ENCODE data around the gene DDIT3. TPM values are rescaled to one million over a fixed set of nuclear protein-coding genes. Genes with fewer than 3 reads are reported as not detected.

DDIT3 gene
- total RNA-seq, 1 experiment from 2014 or later = 84.7 TPM

DNA sequence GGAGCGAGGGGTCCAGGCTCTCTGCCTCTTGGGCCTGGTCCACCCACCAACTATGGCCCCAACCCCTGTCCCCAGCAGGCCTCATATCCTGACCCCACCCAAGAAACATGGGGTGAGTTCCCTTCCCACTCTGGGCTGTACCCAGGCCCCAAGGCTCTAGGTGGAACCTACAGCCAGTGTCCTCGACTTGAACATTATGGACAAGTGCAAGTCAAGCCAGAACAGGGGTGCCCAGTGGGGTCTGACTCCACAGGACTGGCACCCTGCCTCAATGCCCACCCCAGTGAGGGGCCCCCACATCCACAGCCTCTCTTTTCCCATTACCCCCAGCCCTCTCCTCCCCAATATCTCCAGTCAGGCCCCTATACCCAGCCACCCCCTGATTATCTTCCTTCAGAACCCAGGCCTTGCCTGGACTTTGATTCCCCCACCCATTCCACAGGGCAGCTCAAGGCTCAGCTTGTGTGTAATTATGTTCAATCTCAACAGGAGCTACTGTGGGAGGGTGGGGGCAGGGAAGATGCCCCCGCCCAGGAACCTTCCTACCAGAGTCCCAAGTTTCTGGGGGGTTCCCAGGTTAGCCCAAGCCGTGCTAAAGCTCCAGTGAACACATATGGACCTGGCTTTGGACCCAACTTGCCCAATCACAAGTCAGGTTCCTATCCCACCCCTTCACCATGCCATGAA lies 49.2 kb downstream of the DDIT3 start:
- Histone ChIP-seq H3K9me3 (ENCODE audit: control insufficient read depth in 1 of 2, insufficient read depth in 1 of 2, low read depth in 1 of 2, low read length in 2 of 2) (no peaks in the 10 kb centered on the region), H3K79me2 (ENCODE audit: insufficient read depth, low read length) (no peaks in the 10 kb centered on the region), H4K20me1 (ENCODE audit: insufficient read depth) (no peaks in the 10 kb centered on the region), H3K27ac (ENCODE audit: low read depth, low read length) (no peak overlapping the region), H3K27me3 (ENCODE audit: insufficient read depth, low read length) (peaks cover 38% of the 10 kb centered on the region), H3K4me1 (ENCODE audit: control insufficient read depth in 1 of 2, insufficient read depth in 2 of 2, low read length in 2 of 2) (no peaks in the 10 kb centered on the region), H3K9ac (ENCODE audit: low read length) (no peak overlapping the region), H3K36me3 (ENCODE audit: control insufficient read depth in 1 of 2, insufficient read depth in 2 of 2, low read length in 2 of 2) (no peaks in the 10 kb centered on the region), H3K4me2 (ENCODE audit: low read length) (no peak overlapping the region), H3K4me3 (replicated peaks in 1 of 2; ENCODE audit: low read depth in 1 of 2, low read length in 2 of 2) (no peak overlapping the region), H3K9me2 (ENCODE audit: insufficient read depth) (no peaks in the 10 kb centered on the region), H2AFZ (ENCODE audit: low read depth, low read length, poor library complexity, severe bottlenecking) (no peak overlapping the region)
- POLR2A ChIA-PET = no interaction called here
- intact Hi-C loops (cut with micrococcal nuclease) = no loop called here
- CTCF ChIA-PET = interaction anchor here (0.7 kb wide), 1 partner anchor 8 kb away, joined by 3 read pairs; no protein-coding TSS in a partner anchor
- ATAC-seq (no peak), DNase-seq (ENCODE audit: low read depth, low spot score) (no peak)
- no TSS peak for BruUV-seq (replicated peaks)
- no peak for TF ChIP-seq ZNF274 (IDR thresholded peaks at IDR 0.05; ENCODE audit: low read depth, low read length)
- TF ChIP-seq FOSL1 (IDR thresholded peaks at IDR 0.05; ENCODE audit: low read depth) = no peak
- no peak for TF ChIP-seq ELF1 (IDR thresholded peaks at IDR 0.05; ENCODE audit: borderline replicate concordance, low read depth)
- no peak for TF ChIP-seq SP1 (IDR thresholded peaks at IDR 0.05; ENCODE audit: low read depth)
- TF ChIP-seq, protein P1, sequence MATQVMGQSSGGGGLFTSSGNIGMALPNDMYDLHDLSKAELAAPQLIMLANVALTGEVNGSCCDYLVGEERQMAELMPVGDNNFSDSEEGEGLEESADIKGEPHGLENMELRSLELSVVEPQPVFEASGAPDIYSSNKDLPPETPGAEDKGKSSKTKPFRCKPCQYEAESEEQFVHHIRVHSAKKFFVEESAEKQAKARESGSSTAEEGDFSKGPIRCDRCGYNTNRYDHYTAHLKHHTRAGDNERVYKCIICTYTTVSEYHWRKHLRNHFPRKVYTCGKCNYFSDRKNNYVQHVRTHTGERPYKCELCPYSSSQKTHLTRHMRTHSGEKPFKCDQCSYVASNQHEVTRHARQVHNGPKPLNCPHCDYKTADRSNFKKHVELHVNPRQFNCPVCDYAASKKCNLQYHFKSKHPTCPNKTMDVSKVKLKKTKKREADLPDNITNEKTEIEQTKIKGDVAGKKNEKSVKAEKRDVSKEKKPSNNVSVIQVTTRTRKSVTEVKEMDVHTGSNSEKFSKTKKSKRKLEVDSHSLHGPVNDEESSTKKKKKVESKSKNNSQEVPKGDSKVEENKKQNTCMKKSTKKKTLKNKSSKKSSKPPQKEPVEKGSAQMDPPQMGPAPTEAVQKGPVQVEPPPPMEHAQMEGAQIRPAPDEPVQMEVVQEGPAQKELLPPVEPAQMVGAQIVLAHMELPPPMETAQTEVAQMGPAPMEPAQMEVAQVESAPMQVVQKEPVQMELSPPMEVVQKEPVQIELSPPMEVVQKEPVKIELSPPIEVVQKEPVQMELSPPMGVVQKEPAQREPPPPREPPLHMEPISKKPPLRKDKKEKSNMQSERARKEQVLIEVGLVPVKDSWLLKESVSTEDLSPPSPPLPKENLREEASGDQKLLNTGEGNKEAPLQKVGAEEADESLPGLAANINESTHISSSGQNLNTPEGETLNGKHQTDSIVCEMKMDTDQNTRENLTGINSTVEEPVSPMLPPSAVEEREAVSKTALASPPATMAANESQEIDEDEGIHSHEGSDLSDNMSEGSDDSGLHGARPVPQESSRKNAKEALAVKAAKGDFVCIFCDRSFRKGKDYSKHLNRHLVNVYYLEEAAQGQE (IDR thresholded peaks at IDR 0.05; ENCODE audit: low read depth) = no peak
- TF ChIP-seq CBX3 (IDR thresholded peaks at IDR 0.05; ENCODE audit: low read depth) = no peak
- TF ChIP-seq EZH2 (IDR thresholded peaks at IDR 0.05) = no peak
- TF ChIP-seq JUND (IDR thresholded peaks at IDR 0.05) = no peak
- TF ChIP-seq, protein P2, sequence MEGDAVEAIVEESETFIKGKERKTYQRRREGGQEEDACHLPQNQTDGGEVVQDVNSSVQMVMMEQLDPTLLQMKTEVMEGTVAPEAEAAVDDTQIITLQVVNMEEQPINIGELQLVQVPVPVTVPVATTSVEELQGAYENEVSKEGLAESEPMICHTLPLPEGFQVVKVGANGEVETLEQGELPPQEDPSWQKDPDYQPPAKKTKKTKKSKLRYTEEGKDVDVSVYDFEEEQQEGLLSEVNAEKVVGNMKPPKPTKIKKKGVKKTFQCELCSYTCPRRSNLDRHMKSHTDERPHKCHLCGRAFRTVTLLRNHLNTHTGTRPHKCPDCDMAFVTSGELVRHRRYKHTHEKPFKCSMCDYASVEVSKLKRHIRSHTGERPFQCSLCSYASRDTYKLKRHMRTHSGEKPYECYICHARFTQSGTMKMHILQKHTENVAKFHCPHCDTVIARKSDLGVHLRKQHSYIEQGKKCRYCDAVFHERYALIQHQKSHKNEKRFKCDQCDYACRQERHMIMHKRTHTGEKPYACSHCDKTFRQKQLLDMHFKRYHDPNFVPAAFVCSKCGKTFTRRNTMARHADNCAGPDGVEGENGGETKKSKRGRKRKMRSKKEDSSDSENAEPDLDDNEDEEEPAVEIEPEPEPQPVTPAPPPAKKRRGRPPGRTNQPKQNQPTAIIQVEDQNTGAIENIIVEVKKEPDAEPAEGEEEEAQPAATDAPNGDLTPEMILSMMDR (IDR thresholded peaks at IDR 0.05 in 2 of 3, conservative IDR thresholded peaks at IDR 0.05 in 1 of 3; ENCODE audit: borderline replicate concordance in 1 of 3, insufficient read depth in 1 of 3, low read depth in 2 of 3, low read length in 2 of 3) = no peak
- TF ChIP-seq RAD21 (IDR thresholded peaks at IDR 0.05; ENCODE audit: low read depth) = no peak
- no peak for TF ChIP-seq POLR2AphosphoS5 (IDR thresholded peaks at IDR 0.05; ENCODE audit: low read depth, low read length)
- TF ChIP-seq, protein P3, sequence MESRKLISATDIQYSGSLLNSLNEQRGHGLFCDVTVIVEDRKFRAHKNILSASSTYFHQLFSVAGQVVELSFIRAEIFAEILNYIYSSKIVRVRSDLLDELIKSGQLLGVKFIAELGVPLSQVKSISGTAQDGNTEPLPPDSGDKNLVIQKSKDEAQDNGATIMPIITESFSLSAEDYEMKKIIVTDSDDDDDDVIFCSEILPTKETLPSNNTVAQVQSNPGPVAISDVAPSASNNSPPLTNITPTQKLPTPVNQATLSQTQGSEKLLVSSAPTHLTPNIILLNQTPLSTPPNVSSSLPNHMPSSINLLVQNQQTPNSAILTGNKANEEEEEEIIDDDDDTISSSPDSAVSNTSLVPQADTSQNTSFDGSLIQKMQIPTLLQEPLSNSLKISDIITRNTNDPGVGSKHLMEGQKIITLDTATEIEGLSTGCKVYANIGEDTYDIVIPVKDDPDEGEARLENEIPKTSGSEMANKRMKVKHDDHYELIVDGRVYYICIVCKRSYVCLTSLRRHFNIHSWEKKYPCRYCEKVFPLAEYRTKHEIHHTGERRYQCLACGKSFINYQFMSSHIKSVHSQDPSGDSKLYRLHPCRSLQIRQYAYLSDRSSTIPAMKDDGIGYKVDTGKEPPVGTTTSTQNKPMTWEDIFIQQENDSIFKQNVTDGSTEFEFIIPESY (IDR thresholded peaks at IDR 0.05; ENCODE audit: extremely low read depth, insufficient replicate concordance, low read length) = no peak
- RAD21 ChIA-PET (ENCODE audit: low non-redundant PET in 1 of 2, low total read pairs in 2 of 2, uncharacterized antibody in 2 of 2, unreplicated experiment in 2 of 2) = no interaction called here

Measured in HCT116 (cell line).